ENCODE results near the gene ST7.

DNA sequence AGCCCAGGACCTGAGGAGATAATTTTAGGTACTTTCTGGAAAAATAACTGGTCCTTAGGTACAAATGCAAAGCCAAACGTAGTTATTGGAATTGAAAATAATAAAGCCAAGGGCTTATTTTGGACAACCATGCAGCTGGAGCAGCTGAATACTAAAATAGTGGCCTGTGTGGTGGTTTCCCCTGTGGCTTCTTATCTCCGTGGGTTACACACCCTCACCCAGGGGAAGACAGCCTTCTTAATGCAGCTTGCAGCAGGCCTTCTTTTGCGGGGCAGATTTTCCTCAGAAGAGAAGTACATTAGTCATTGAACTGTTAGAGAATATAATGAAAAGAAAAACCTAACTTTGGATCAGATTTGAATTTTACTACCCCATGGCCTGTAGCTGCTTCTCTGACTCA is 133.5 kb downstream of the ST7 start:
- TF ChIP-seq, protein P1, sequence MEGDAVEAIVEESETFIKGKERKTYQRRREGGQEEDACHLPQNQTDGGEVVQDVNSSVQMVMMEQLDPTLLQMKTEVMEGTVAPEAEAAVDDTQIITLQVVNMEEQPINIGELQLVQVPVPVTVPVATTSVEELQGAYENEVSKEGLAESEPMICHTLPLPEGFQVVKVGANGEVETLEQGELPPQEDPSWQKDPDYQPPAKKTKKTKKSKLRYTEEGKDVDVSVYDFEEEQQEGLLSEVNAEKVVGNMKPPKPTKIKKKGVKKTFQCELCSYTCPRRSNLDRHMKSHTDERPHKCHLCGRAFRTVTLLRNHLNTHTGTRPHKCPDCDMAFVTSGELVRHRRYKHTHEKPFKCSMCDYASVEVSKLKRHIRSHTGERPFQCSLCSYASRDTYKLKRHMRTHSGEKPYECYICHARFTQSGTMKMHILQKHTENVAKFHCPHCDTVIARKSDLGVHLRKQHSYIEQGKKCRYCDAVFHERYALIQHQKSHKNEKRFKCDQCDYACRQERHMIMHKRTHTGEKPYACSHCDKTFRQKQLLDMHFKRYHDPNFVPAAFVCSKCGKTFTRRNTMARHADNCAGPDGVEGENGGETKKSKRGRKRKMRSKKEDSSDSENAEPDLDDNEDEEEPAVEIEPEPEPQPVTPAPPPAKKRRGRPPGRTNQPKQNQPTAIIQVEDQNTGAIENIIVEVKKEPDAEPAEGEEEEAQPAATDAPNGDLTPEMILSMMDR (IDR thresholded peaks at IDR 0.05): no peak
- TF ChIP-seq POLR2A (IDR thresholded peaks at IDR 0.05): no peak

Data from sigmoid colon (tissue), 3 donors.